Fibroblast of the aortic adventitia (primary cell): ENCODE measurements around the gene AIFM2. TPM values are rescaled to one million over a fixed set of nuclear protein-coding genes. Genes with fewer than 3 reads are reported as not detected.

Experiments used
- DNase-seq: peaks from one replicate; pipeline ENCODE4 v3.0.0-alpha.2; 2010; ENCODE audit warnings: low read depth
- H3K4me3 ChIP-seq: 2 replicates; pipeline ENCODE4 v1.5.1; 2011; ENCODE audit warnings: low read depth, mild to moderate bottlenecking, control low read depth, low read length, moderate library complexity
- CTCF ChIP-seq: IDR thresholded peaks from 2 replicates; pipeline ENCODE4 v1.5.1; 2011; ENCODE audit warnings: mild to moderate bottlenecking, low read length, control low read depth, inconsistent platforms; ENCODE audit not compliant: insufficient read depth
- total RNA-seq: library from RNA; depleted of rRNA; stranded (reverse); fragments of >200 nt; gene quantifications from 2 replicates; pipeline ENCODE4 v1.2.3, GENCODE V29; 2012; ENCODE audit warnings: low replicate concordance

Gene AIFM2
- total RNA-seq, 1 donor: 7.3 TPM

- no peak overlapping the region for H3K4me3 ChIP-seq
- no peak for DNase-seq
- no peak for TF ChIP-seq CTCF
Measured at GRCh38 chr10:70118196-70118595, 14.4 kb downstream of the AIFM2 start.

DNA sequence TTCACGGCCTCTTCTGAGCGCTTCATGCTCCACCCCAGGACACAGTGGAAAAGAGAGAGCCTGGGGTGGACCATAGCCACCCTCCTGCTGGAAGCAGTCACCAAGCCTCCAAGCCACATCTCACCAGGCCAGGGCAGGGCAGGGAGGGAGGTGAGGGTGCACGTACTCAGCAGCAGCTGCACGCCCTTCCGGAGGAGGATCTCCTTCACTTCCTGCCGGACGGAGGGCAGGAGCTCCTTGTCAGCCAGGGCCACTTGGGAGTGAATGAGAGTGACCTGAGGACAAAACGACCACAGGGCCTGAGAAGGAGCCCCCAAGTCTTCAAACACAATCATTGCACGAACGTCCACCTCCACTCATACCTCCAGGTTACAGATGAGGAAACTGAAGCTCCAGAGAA lies 15.0 kb downstream of the AIFM2 start:
- H3K4me3 ChIP-seq: no peak overlapping the region
- DNase-seq: no peak
- no peak for TF ChIP-seq CTCF

DNA sequence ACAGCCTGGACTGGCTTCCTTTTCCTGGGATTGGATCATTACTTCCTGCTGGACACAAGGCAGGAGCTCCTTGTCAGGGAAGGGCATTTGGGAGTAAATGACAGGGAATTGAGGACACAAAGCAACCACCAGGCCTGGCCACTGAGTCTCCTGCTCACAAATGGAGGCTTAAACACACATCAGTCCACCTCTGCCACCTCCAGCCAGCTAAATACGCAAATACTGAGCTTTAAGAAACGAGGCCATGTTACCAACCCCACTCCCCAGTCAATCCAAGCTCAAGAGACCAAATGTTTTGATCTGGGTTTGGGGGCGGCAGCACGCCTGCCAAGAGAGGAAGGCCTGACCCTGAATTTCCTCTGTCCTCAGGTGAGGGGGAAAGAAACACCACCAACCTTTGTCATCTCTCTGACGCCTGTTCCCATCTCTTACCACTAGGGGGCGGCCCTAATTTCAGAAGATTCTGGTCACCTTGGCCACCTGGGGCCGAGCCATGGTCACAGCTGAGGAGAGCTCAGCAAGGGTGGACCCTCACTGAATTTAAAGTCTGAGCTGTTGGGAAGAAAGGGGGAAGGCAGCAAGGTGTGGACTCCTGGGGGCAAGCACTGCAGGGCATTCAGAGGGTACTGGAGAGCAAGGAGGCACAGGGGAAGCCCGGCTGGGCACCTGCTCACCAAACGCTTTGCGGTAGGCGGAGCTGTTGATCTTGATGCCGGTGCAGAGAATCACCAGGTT lies 16.5 kb downstream of the AIFM2 start:
- no peak overlapping the region for H3K4me3 ChIP-seq
- TF ChIP-seq CTCF: peak; percentile 80
- peak; percentile 34 for DNase-seq

DNA sequence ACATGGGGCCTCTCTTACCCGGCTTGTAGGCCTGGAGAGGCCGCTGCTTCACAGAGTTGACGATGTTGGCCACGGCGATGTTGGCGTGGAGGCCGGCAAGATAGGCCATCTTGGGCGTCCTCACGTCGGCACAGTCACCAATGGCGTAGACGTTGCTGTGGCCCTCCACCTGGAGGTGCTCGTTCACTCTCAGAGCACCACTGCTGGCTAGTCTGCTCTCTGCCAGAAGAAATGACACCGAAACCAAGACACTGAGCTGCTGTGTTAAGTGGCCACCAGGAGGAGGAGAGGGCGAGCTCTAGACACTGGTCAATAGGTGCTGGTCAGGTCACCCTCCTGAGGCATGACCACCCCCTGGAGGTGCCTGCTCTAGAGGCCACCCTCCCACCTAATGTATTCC lies 17.7 kb downstream of the AIFM2 start:
- TF ChIP-seq CTCF: no peak
- no peak overlapping the region for H3K4me3 ChIP-seq
- DNase-seq: no peak

- H3K4me3 ChIP-seq: no peak overlapping the region
- no peak for TF ChIP-seq CTCF
- DNase-seq: no peak
Measured at GRCh38 chr10:70112071-70112470, 20.6 kb downstream of the AIFM2 start.

- no peak for TF ChIP-seq CTCF
- no peak overlapping the region for H3K4me3 ChIP-seq
- DNase-seq: no peak
Measured at GRCh38 chr10:70111496-70111895, 21.1 kb downstream of the AIFM2 start.
